ENCODE measurements around the gene BPIFB3.
"Not testable (repeated sequence)": the region's sequence is repeated elsewhere in the genome, so short reads cannot be mapped to it uniquely, and the experiment has no call there.

BPIFB3 gene

GRCh38 chr20:33030569-33030968 is 23.1 kb upstream of the BPIFB3 start:
- no peak for DNase-seq

GRCh38 chr20:33031531-33031930 is 22.2 kb upstream of the BPIFB3 start, which contains the start of gene BPIFB6:
BPIFB6 (plus strand) TSS chr20:33031648; CDS start chr20:33031648, 0 bp downstream.
- DNase-seq = no peak

GRCh38 chr20:33032555-33032954 is 21.1 kb upstream of the BPIFB3 start:
- no peak for DNase-seq

GRCh38 chr20:33033381-33033780 is 20.3 kb upstream of the BPIFB3 start:
- no peak for DNase-seq

GRCh38 chr20:33034115-33034514 is 19.6 kb upstream of the BPIFB3 start:
- no peak for DNase-seq

GRCh38 chr20:33034901-33035492 is 18.7 kb upstream of the BPIFB3 start:
- no peak for DNase-seq

GRCh38 chr20:33037456-33037855 is 16.2 kb upstream of the BPIFB3 start:
- no peak for DNase-seq

- no peak for DNase-seq
These were observed 15.5 kb upstream of the BPIFB3 start for GRCh38 chr20:33038243-33038642.

- DNase-seq = no peak
These were observed 11.3 kb upstream of the BPIFB3 start for GRCh38 chr20:33042430-33042829.

- DNase-seq = no peak
These were observed 10.5 kb upstream of the BPIFB3 start for GRCh38 chr20:33042983-33043730.

- no peak for DNase-seq
These were observed 9.9 kb upstream of the BPIFB3 start for GRCh38 chr20:33043731-33044181.

- not testable (repeated sequence) for DNase-seq
These were observed 8.5 kb upstream of the BPIFB3 start for GRCh38 chr20:33045129-33045721.

GRCh38 chr20:33046412-33046811 is 7.3 kb upstream of the BPIFB3 start:
- no peak for DNase-seq

GRCh38 chr20:33051333-33051732 is 2.4 kb upstream of the BPIFB3 start:
- no peak for DNase-seq

GRCh38 chr20:33054381-33054780 is 678 bp downstream of the BPIFB3 start:
- no peak for DNase-seq

- no peak for DNase-seq
These were observed 1.1 kb downstream of the BPIFB3 start for GRCh38 chr20:33054791-33055190.

- no peak for DNase-seq
These were observed 5.4 kb downstream of the BPIFB3 start for GRCh38 chr20:33059136-33059535.

- DNase-seq = no peak
These were observed 6.2 kb downstream of the BPIFB3 start for GRCh38 chr20:33059741-33060390.

- no peak for DNase-seq
These were observed 7.9 kb downstream of the BPIFB3 start for GRCh38 chr20:33061658-33062028.

GRCh38 chr20:33062105-33062824 is 8.6 kb downstream of the BPIFB3 start:
- DNase-seq = no peak

- DNase-seq = no peak
These were observed 9.1 kb downstream of the BPIFB3 start for GRCh38 chr20:33062825-33063149.

GRCh38 chr20:33063271-33063670 is 9.6 kb downstream of the BPIFB3 start:
- DNase-seq = no peak
